GM12801 (cell line): ENCODE data around the gene USP22.

ENCODE experiments used
- TF ChIP-seq, protein P1 (sequence below): IDR thresholded peaks from one replicate; pipeline ENCODE4 v1.5.1; 2011; ENCODE audit warnings: control low read depth; ENCODE audit not compliant: insufficient read length; ENCODE audit errors: extremely low read depth

USP22 gene

GRCh38 chr17:21003007-21003621 lies 39.7 kb downstream of the USP22 start:
- TF ChIP-seq, protein P1, sequence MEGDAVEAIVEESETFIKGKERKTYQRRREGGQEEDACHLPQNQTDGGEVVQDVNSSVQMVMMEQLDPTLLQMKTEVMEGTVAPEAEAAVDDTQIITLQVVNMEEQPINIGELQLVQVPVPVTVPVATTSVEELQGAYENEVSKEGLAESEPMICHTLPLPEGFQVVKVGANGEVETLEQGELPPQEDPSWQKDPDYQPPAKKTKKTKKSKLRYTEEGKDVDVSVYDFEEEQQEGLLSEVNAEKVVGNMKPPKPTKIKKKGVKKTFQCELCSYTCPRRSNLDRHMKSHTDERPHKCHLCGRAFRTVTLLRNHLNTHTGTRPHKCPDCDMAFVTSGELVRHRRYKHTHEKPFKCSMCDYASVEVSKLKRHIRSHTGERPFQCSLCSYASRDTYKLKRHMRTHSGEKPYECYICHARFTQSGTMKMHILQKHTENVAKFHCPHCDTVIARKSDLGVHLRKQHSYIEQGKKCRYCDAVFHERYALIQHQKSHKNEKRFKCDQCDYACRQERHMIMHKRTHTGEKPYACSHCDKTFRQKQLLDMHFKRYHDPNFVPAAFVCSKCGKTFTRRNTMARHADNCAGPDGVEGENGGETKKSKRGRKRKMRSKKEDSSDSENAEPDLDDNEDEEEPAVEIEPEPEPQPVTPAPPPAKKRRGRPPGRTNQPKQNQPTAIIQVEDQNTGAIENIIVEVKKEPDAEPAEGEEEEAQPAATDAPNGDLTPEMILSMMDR = no peak

DNA sequence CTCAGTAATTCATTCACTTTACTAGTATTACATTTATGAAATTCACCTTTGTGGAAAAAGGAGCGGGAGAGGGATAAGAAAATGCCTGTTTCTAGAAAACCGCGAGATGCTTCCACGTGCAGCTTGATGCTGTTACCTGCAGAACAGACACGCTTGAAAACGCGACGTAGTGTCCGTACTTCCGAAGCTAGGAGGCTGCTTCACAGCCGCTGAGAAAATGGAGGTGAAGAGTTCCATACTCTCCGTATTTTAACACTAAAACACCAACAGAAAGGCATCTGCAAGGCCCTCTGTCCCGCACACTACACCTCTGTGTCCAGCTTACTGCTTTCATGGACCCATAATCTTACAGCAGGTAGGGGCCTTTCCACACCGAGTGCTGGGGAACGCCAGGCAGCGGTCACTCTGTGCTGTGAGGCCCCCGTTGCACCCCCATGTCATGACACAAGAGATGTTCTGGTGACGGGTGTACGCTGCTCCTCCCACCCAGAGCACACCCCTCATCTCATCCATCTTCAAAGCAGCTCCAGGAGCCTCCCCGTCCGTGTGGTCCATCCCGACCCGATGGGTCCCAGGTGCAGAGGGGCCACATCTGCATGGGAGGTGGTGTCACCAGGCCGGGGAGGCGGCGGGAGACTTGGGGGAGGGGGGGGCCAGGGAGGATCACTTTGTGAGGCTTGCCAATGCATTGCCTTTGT lies 40.4 kb downstream of the USP22 start:
- TF ChIP-seq, protein P1 = no peak

- TF ChIP-seq, protein P1 = no peak
Observed at GRCh38 chr17:21001813-21002221, 41.0 kb downstream of the USP22 start.

DNA sequence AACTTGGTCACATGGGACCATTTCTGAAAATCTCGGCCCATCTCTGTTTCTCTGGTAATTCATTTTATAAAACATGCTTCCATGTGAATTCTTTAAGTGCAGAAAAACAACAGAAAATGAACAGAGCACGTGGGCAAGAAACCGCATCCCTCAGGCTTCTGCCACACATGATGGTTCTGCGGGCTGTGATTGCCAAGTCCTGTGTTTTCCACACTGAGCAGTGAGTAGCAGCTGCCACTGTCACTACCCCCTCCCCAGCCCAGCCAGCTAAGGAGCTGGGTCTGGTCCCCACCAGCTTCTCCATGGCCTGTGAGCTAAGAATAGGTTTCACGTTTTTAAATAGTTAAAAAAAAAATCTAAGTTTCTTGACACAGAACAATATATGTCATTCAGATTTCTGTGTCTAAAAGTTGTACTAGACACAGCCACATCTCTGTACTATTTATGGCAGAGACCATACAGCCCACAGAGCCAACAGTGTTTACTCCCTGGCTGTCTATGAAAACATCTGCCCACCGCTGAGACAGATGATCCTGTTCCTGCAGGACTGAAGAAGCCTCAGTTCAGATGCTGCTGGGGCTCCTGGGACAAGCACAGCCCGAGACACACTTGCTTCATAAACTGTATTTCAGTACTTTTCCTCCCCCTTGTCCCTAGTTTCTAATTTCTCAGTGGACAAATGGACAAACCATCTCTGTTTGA lies 41.5 kb downstream of the USP22 start:
- TF ChIP-seq, protein P1 = no peak

GRCh38 chr17:20999841-21000532 lies 42.8 kb downstream of the USP22 start:
- TF ChIP-seq, protein P1 = no peak

- TF ChIP-seq, protein P1 = no peak
Observed at GRCh38 chr17:20999044-20999573, 43.7 kb downstream of the USP22 start.

GRCh38 chr17:20998571-20999043 lies 44.2 kb downstream of the USP22 start:
- TF ChIP-seq, protein P1 = no peak
